Loucy (cell line): ENCODE data around the gene GABRG3.

Experiments used
- H2AFZ ChIP-seq: fragments of 200-600 bp; sonication (generic); 2 replicates; pipeline ENCODE4 v1.6.0; 2016; ENCODE audit warnings: antibody characterized with exemption, mild to moderate bottlenecking, low read length, moderate library complexity
- H3F3A ChIP-seq: fragments of 200-600 bp; 2 replicates; pipeline ENCODE4 v1.6.0; 2016; ENCODE audit warnings: antibody characterized with exemption, low read depth, mild to moderate bottlenecking
- H3K27me3 ChIP-seq: fragments of 200-600 bp; sonication (generic); 2 replicates; pipeline ENCODE4 v1.6.1; 2014; ENCODE audit warnings: low read length, mild to moderate bottlenecking; ENCODE audit not compliant: insufficient read depth, poor library complexity, severe bottlenecking
- H3K36me3 ChIP-seq: fragments of 200-600 bp; sonication (generic); 2 replicates; pipeline ENCODE4 v1.6.1; 2016; ENCODE audit warnings: low read length; ENCODE audit not compliant: insufficient read depth
- H3K4me1 ChIP-seq: fragments of 200-600 bp; sonication (generic); 2 replicates; pipeline ENCODE4 v1.5.1; 2014; ENCODE audit warnings: low read length, mild to moderate bottlenecking; ENCODE audit not compliant: insufficient read depth, poor library complexity, severe bottlenecking
- H3K4me2 ChIP-seq: fragments of 200-600 bp; sonication (generic); 2 replicates; pipeline ENCODE4 v1.6.0; 2014; ENCODE audit warnings: antibody characterized with exemption, low read length, low read depth, mild to moderate bottlenecking; ENCODE audit not compliant: poor library complexity, severe bottlenecking
- H3K4me3 ChIP-seq: fragments of 200-600 bp; sonication (generic); 2 replicates; pipeline ENCODE4 v1.5.1; 2014; ENCODE audit warnings: low read length, mild to moderate bottlenecking, mixed read lengths; ENCODE audit not compliant: poor library complexity, severe bottlenecking
- H3K79me2 ChIP-seq: fragments of 200-600 bp; sonication (generic); 2 replicates; pipeline ENCODE4 v1.6.1; 2014; ENCODE audit warnings: low read length; ENCODE audit not compliant: insufficient read depth
- H3K9ac ChIP-seq: fragments of 200-600 bp; sonication (generic); 2 replicates; pipeline ENCODE4 v1.6.0; 2014; ENCODE audit warnings: mild to moderate bottlenecking, low read depth, low read length, moderate library complexity; ENCODE audit not compliant: poor library complexity, severe bottlenecking
- H3K9me2 ChIP-seq: fragments of 200-600 bp; sonication (generic); replicated peaks from 2 replicates; pipeline ENCODE4 v1.6.1; 2016; ENCODE audit warnings: low read depth, low read length, mixed read lengths
- H3K9me3 ChIP-seq: fragments of 200-600 bp; sonication (generic); 2 replicates; pipeline ENCODE4 v1.6.1; 2014; ENCODE audit warnings: mild to moderate bottlenecking, antibody characterized with exemption, low read length, low read depth; ENCODE audit not compliant: insufficient read depth
- H4K20me1 ChIP-seq: fragments of 200-600 bp; sonication (generic); 2 replicates; pipeline ENCODE4 v1.6.0; 2014; ENCODE audit warnings: antibody characterized with exemption, low read length, mild to moderate bottlenecking; ENCODE audit not compliant: insufficient read depth, poor library complexity, severe bottlenecking
- CTCF ChIP-seq: fragments of 200-600 bp; sonication (generic); conservative IDR thresholded peaks from 2 replicates; pipeline ENCODE4 v1.5.1; 2014; ENCODE audit warnings: mild to moderate bottlenecking, antibody characterized with exemption, low read length
- EZH2phosphoT487 ChIP-seq: fragments of 200-600 bp; IDR thresholded peaks from 2 replicates; pipeline ENCODE4 v1.6.1; 2018; ENCODE audit warnings: antibody characterized with exemption, mild to moderate bottlenecking, moderate library complexity, borderline replicate concordance

Gene GABRG3

DNA sequence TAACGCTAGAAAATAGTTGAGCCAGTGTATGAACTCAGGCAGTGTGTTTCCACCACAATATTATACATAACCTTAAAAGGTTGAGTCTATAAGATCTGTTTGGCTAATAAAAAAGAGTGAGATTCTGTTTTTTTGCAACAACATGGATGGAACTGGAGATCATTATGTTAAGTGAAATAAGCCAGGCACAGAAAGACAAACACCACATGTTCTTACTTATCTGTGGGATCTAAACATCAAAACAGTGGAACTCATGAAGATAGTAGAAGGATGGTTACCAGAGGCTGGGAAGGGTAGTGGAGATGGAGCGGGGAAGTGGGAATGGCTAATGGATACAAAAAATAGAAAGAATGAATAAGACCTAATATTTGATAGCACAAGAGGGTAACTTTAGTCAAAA lies 150.7 kb downstream of the GABRG3 start:
- Histone ChIP-seq H3K4me1 (no peaks in the 10 kb centered on the region), H3K79me2 (no peaks in the 10 kb centered on the region), H4K20me1 (no peaks in the 10 kb centered on the region), H3K9me2 (no peaks in the 10 kb centered on the region), H3K36me3 (no peaks in the 10 kb centered on the region), H3K9me3 (no peaks in the 10 kb centered on the region; the same call in 1 of the 2 replicates), H2AFZ (no peak overlapping the region), H3K9ac (no peak overlapping the region), H3F3A (no peaks in the 10 kb centered on the region), H3K27me3 (no peaks in the 10 kb centered on the region), H3K4me2 (no peak overlapping the region), H3K4me3 (no peak overlapping the region)
- TF ChIP-seq CTCF (no peak), EZH2phosphoT487 (no peak)

DNA sequence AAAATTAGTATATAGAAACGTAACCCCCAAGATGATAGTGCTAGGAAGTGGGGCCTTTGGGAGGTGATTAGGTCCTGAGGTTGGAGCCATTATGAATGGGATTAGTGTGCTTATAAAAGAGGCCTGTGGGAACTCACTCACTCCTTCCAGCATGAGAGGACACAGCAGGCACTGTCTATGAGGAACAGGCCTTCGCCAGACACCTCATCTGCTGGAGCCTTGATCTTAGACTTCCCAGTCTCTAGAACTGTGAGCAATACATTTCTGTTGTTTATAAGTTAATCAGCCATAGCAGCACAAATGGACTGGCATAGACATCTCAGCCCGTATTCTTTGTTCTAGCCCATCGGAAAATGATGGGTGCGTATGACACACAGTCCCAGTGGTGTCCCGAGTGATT lies 152.3 kb downstream of the GABRG3 start:
- Histone ChIP-seq H3K9ac (no peak overlapping the region), H3K36me3 (no peaks in the 10 kb centered on the region), H3K9me2 (no peaks in the 10 kb centered on the region), H4K20me1 (no peaks in the 10 kb centered on the region), H3K4me1 (no peaks in the 10 kb centered on the region), H3K27me3 (no peaks in the 10 kb centered on the region), H3K79me2 (no peaks in the 10 kb centered on the region), H3K4me3 (no peak overlapping the region), H3K9me3 (no peaks in the 10 kb centered on the region; the same call in 1 of the 2 replicates), H2AFZ (no peak overlapping the region), H3K4me2 (no peak overlapping the region), H3F3A (no peaks in the 10 kb centered on the region)
- TF ChIP-seq CTCF (no peak), EZH2phosphoT487 (no peak)

GRCh38 chr15:27123808-27124207 lies 152.8 kb downstream of the GABRG3 start:
- Histone ChIP-seq H3K4me1 (no peaks in the 10 kb centered on the region), H3K4me3 (no peak overlapping the region), H3K36me3 (no peaks in the 10 kb centered on the region), H3K27me3 (no peaks in the 10 kb centered on the region), H2AFZ (no peak overlapping the region), H3K9me2 (no peaks in the 10 kb centered on the region), H3K9ac (no peak overlapping the region), H3K4me2 (no peak overlapping the region), H4K20me1 (no peaks in the 10 kb centered on the region), H3K9me3 (no peaks in the 10 kb centered on the region; the same call in 1 of the 2 replicates), H3F3A (no peaks in the 10 kb centered on the region), H3K79me2 (no peaks in the 10 kb centered on the region)
- TF ChIP-seq CTCF (no peak), EZH2phosphoT487 (no peak)
